ENCODE data around the gene MASP1. TPM values are rescaled to one million over a fixed set of nuclear protein-coding genes. Genes with fewer than 3 reads are reported as not detected.

The MASP1 gene
- total and polyA plus RNA-seq, 8 donors = 0.42 to 8.0 (median 6.2) TPM

- no peaks in the 10 kb centered on the region for H3K27me3 ChIP-seq
- intact Hi-C loops (cut with DNase I) = no loop called here
- no peak for TF ChIP-seq CTCF (IDR thresholded peaks at IDR 0.05)
- ATAC-seq = peak; percentile 94
- peak in 1 of 4 donors; percentile 60 for DNase-seq
- H3K4me1 ChIP-seq = no peaks in the 10 kb centered on the region
- H3K4me3 ChIP-seq = no peak overlapping the region
- peak overlapping the region; percentile 15 to 64 for H3K27ac ChIP-seq
- H3K36me3 ChIP-seq = no peaks in the 10 kb centered on the region
- no peaks in the 10 kb centered on the region for H3K9me3 ChIP-seq
Observed at GRCh38 chr3:187186801-187187421, 104.6 kb downstream of the MASP1 start.

GRCh38 chr3:187186375-187186774, 105.2 kb downstream of the MASP1 start:
- no peaks in the 10 kb centered on the region for H3K9me3 ChIP-seq
- H3K4me3 ChIP-seq = no peak overlapping the region
- intact Hi-C loops (cut with DNase I) = no loop called here
- no peaks in the 10 kb centered on the region for H3K36me3 ChIP-seq
- H3K27me3 ChIP-seq = no peaks in the 10 kb centered on the region
- peak overlapping the region in 1 of 2 donors; percentile 44 for H3K27ac ChIP-seq
- TF ChIP-seq CTCF (IDR thresholded peaks at IDR 0.05) = no peak
- no peaks in the 10 kb centered on the region for H3K4me1 ChIP-seq
- no peak for DNase-seq
- no peak for ATAC-seq

- Histone ChIP-seq H3K27me3 (no peaks in the 10 kb centered on the region), H3K4me1 (no peaks in the 10 kb centered on the region), H3K27ac (no peak overlapping the region), H3K36me3 (no peaks in the 10 kb centered on the region), H3K9me3 (no peaks in the 10 kb centered on the region), H3K4me3 (no peak overlapping the region)
- DNase-seq (no peak), ATAC-seq (no peak)
- intact Hi-C loops (cut with DNase I) = no loop called here
- no peak for TF ChIP-seq CTCF (IDR thresholded peaks at IDR 0.05)
Observed at GRCh38 chr3:187185759-187186158, 105.8 kb downstream of the MASP1 start.

Other genes starting within 250 kb of the MASP1 start
- gene RPL39L, start 152.2 kb downstream of the MASP1 start, total RNA-seq = 1 to 10 TPM; 7.4 to 8.2 TPM
- gene RPL39L, start 152.2 kb downstream of the MASP1 start, polyA plus RNA-seq (ENCODE audit: insufficient read length in 6 of 6) = 10 to 100 TPM; 12.8 to 19.9 (median 15.2) TPM
- not detected for gene RTP1, start 94.3 kb downstream of the MASP1 start, total RNA-seq
- gene RTP1, start 94.3 kb downstream of the MASP1 start, polyA plus RNA-seq (ENCODE audit: insufficient read length in 6 of 6) = not detected
- 1 to 10 TPM; 3.2 to 5.1 TPM for gene RTP4, start 76.6 kb upstream of the MASP1 start, total RNA-seq
- under 1 TPM; 0.38 to 0.79 (median 0.63) TPM for gene RTP4, start 76.6 kb upstream of the MASP1 start, polyA plus RNA-seq (ENCODE audit: insufficient read length in 6 of 6)

Data from left lung (tissue), 10 donors.